HG03571 (cell line): ENCODE data around the gene TMPRSS4.

Experiments used
- ATAC-seq: cut with Tn5 transposase; IDR thresholded peaks from one replicate; pipeline ENCODE4 v1.9.1; 2021; ENCODE audit not compliant: unreplicated experiment

The TMPRSS4 gene

GRCh38 chr11:118076754-118077281 lies at the start of gene TMPRSS4:
TSS of gene TMPRSS4 (plus strand) at chr11:118077078. CDS start at chr11:118077303, 225 bp downstream.
- no peak for ATAC-seq

GRCh38 chr11:118027694-118028093 lies 49.2 kb upstream of the TMPRSS4 start:
- ATAC-seq, result no peak

GRCh38 chr11:118028626-118029025 lies 48.3 kb upstream of the TMPRSS4 start:
- no peak for ATAC-seq

GRCh38 chr11:118033443-118033842 lies 43.4 kb upstream of the TMPRSS4 start:
- ATAC-seq, result no peak

- ATAC-seq, result no peak
Measured at GRCh38 chr11:118042141-118042540, 34.7 kb upstream of the TMPRSS4 start.

GRCh38 chr11:118042796-118043195 lies 34.1 kb upstream of the TMPRSS4 start:
- no peak for ATAC-seq

- ATAC-seq, result no peak
Measured at GRCh38 chr11:118045191-118045590, 31.7 kb upstream of the TMPRSS4 start.

GRCh38 chr11:118046051-118046963 lies 30.6 kb upstream of the TMPRSS4 start:
- ATAC-seq, result no peak

- no peak for ATAC-seq
Measured at GRCh38 chr11:118046964-118047700, 29.7 kb upstream of the TMPRSS4 start.

GRCh38 chr11:118047749-118048148 lies 29.1 kb upstream of the TMPRSS4 start:
- ATAC-seq, result no peak

GRCh38 chr11:118048472-118049370 lies 28.2 kb upstream of the TMPRSS4 start:
- no peak for ATAC-seq

GRCh38 chr11:118049771-118050170 lies 27.1 kb upstream of the TMPRSS4 start:
- ATAC-seq, result no peak

- no peak for ATAC-seq
Measured at GRCh38 chr11:118050208-118050891, 26.5 kb upstream of the TMPRSS4 start.

- ATAC-seq, result no peak
Measured at GRCh38 chr11:118051136-118051610, 25.7 kb upstream of the TMPRSS4 start.

- no peak for ATAC-seq
Measured at GRCh38 chr11:118051611-118052461, 25.0 kb upstream of the TMPRSS4 start.

GRCh38 chr11:118052581-118053206 lies 24.2 kb upstream of the TMPRSS4 start:
- ATAC-seq, result no peak

GRCh38 chr11:118054712-118055640 lies 21.9 kb upstream of the TMPRSS4 start:
- no peak for ATAC-seq

GRCh38 chr11:118055966-118056365 lies 20.9 kb upstream of the TMPRSS4 start:
- no peak for ATAC-seq
